HCT116 (cell line): ENCODE results near the gene CCM2L. TPM values are rescaled to one million over a fixed set of nuclear protein-coding genes. Genes with fewer than 3 reads are reported as not detected.
A peak's percentile ranks its signal among the peaks of the same experiment; 100 is the strongest.

Experiments
- ATAC-seq: fragments of 200-7000 bp; cut with Tn5 transposase; 2 replicates; pipeline ENCODE4 v1.9.1; 2020; ENCODE audit warnings: mild to moderate bottlenecking, moderate library complexity
- BruUV-seq: library from RNA; stranded (reverse); fragments of 400-500 nt; replicated peaks from 2 replicates; lab custom pipeline; 2021; lab: Mats Ljungman, UMichigan
- CTCF ChIA-PET: fragments of 300-600 bp; sonication (Branson Sonifier 250); formaldehyde crosslinking; loops from one replicate; lab custom pipeline; 2021; ENCODE audit warnings: antibody characterized with exemption; lab: Charles Lee
- POLR2A ChIA-PET: fragments of 300-600, 350-600 bp; sonication (Branson Sonifier 250); formaldehyde crosslinking; loops from one replicate; lab custom pipeline; 2021; ENCODE audit warnings: antibody characterized with exemption; lab: Charles Lee
- RAD21 ChIA-PET, 2 experiments: fragments of 300-600 bp; sonication (Branson Sonifier 250); formaldehyde crosslinking; loops; one replicate each; lab custom pipeline; 2023; ENCODE audit warnings: low total read pairs in 2 of 2; ENCODE audit not compliant: uncharacterized antibody in 2 of 2, unreplicated experiment in 2 of 2, low non-redundant PET in 1 of 2; lab: Charles Lee
- DNase-seq: peaks from one replicate; pipeline ENCODE4 v3.0.0-alpha.2; 2010; ENCODE audit warnings: low read depth, low spot score
- H2AFZ ChIP-seq: fragments of 200-600 bp; shearing (Covaris generic), sonication (generic); 2 replicates; pipeline ENCODE4 v1.6.1; 2017; ENCODE audit warnings: low read depth, mixed run types, mixed read lengths, antibody characterized with exemption, low read length; ENCODE audit not compliant: poor library complexity, severe bottlenecking
- H3K27ac ChIP-seq: 2 replicates; pipeline ENCODE4 v1.5.1; 2012; ENCODE audit warnings: low read depth, low read length
- H3K27me3 ChIP-seq: fragments of 200-600 bp; sonication (generic); 2 replicates; pipeline ENCODE4 v1.6.1; 2016; ENCODE audit warnings: mixed run types, low read length, mixed read lengths; ENCODE audit not compliant: insufficient read depth
- H3K36me3 ChIP-seq, 2 experiments: fragments of 200-500 bp in 1 of 2; fragments of 200-600 bp in 1 of 2; sonication (Bioruptor generic) in 1 of 2; sonication (generic) in 1 of 2; 2 replicates each; pipeline versions ENCODE4 v1.5.1 to v1.6.1; 2014 to 2016; ENCODE audit warnings: low read length in 2 of 2, inconsistent platforms in 1 of 2, mixed read lengths in 1 of 2, mixed run types in 1 of 2; ENCODE audit not compliant: insufficient read depth in 2 of 2, control insufficient read depth in 1 of 2
- H3K4me1 ChIP-seq, 2 experiments: fragments of 200-600 bp in 1 of 2; sonication (generic) in 1 of 2; 2 replicates each; pipeline versions ENCODE4 v1.5.1 to v1.6.1; 2012 to 2017; ENCODE audit warnings: low read length in 2 of 2, inconsistent platforms in 1 of 2, mild to moderate bottlenecking in 1 of 2, mixed read lengths in 1 of 2, mixed run types in 1 of 2, moderate library complexity in 1 of 2; ENCODE audit not compliant: insufficient read depth in 2 of 2, control insufficient read depth in 1 of 2
- H3K4me2 ChIP-seq: fragments of 200-600 bp; sonication (generic); 2 replicates; pipeline ENCODE4 v1.6.1; 2017; ENCODE audit warnings: mixed run types, low read length, mixed read lengths
- H3K4me3 ChIP-seq, 2 experiments: fragments of 200-600 bp in 1 of 2; sonication (generic) in 1 of 2; replicated peaks in 1 of 2; 2 replicates each; pipeline ENCODE4 v1.5.1; 2011 to 2016; ENCODE audit warnings: low read length in 2 of 2, control low read depth in 1 of 2, low read depth in 1 of 2, mild to moderate bottlenecking in 1 of 2, mixed read lengths in 1 of 2, mixed run types in 1 of 2
- H3K79me2 ChIP-seq: fragments of 200-600 bp; sonication (generic); 2 replicates; pipeline ENCODE4 v1.6.1; 2017; ENCODE audit warnings: mild to moderate bottlenecking, mixed run types, low read length, moderate library complexity, mixed read lengths; ENCODE audit not compliant: insufficient read depth
- H3K9ac ChIP-seq: fragments of 200-600 bp; sonication (generic); 2 replicates; pipeline ENCODE4 v1.6.1; 2016; ENCODE audit warnings: low read length, mixed read lengths
- H3K9me2 ChIP-seq: fragments of 200-600 bp; sonication (generic), shearing (Covaris generic); 2 replicates; pipeline ENCODE4 v1.6.1; 2017; ENCODE audit warnings: mixed run types, mild to moderate bottlenecking, moderate library complexity; ENCODE audit not compliant: insufficient read depth
- H3K9me3 ChIP-seq, 2 experiments: fragments of 200-500 bp in 1 of 2; fragments of 200-600 bp in 1 of 2; sonication (Bioruptor generic) in 1 of 2; sonication (generic) in 1 of 2; 2 replicates each; pipeline ENCODE4 v1.6.1; 2014 to 2017; ENCODE audit warnings: low read length in 2 of 2, mixed read lengths in 2 of 2, inconsistent platforms in 1 of 2, low read depth in 1 of 2, mild to moderate bottlenecking in 1 of 2, mixed run types in 1 of 2, moderate library complexity in 1 of 2; ENCODE audit not compliant: control insufficient read depth in 1 of 2, insufficient read depth in 1 of 2
- H4K20me1 ChIP-seq: fragments of 200-600 bp; sonication (generic), shearing (Covaris generic); 2 replicates; pipeline ENCODE4 v1.6.1; 2017; ENCODE audit warnings: mixed run types, mild to moderate bottlenecking, moderate library complexity; ENCODE audit not compliant: insufficient read depth
- CBX3 ChIP-seq: IDR thresholded peaks from 2 replicates; pipeline ENCODE4 v1.6.1; 2012; ENCODE audit warnings: low read depth
- EGR1 ChIP-seq: IDR thresholded peaks from 2 replicates; pipeline ENCODE4 v1.6.1; 2012; ENCODE audit warnings: low read depth
- EZH2 ChIP-seq: fragments of 200-600 bp; sonication (generic); IDR thresholded peaks from 2 replicates; pipeline ENCODE4 v1.6.1; 2017; ENCODE audit warnings: antibody characterized with exemption, mixed run types
- EZH2phosphoT487 ChIP-seq: fragments of 200-600 bp; IDR thresholded peaks from 2 replicates; pipeline ENCODE4 v1.6.1; 2018; ENCODE audit warnings: antibody characterized with exemption, borderline replicate concordance
- POLR2AphosphoS5 ChIP-seq: IDR thresholded peaks from 2 replicates; pipeline ENCODE4 v1.6.1; 2011; ENCODE audit warnings: mild to moderate bottlenecking, low read depth, low read length, moderate library complexity
- RAD21 ChIP-seq: IDR thresholded peaks from 2 replicates; pipeline ENCODE4 v1.6.1; 2012; ENCODE audit warnings: low read depth, mild to moderate bottlenecking
- SP1 ChIP-seq: IDR thresholded peaks from 2 replicates; pipeline ENCODE4 v1.6.1; 2012; ENCODE audit warnings: low read depth
- SRF ChIP-seq: IDR thresholded peaks from 2 replicates; pipeline ENCODE4 v1.6.1; 2012; ENCODE audit warnings: low read depth
- YY1 ChIP-seq: IDR thresholded peaks from 2 replicates; pipeline ENCODE4 v1.6.1; 2011; ENCODE audit warnings: low read length, low read depth, moderate library complexity, mild to moderate bottlenecking; ENCODE audit not compliant: insufficient replicate concordance; ENCODE audit errors: extremely low read depth
- ZFX ChIP-seq: fragments of 450-650 bp; IDR thresholded peaks from 2 replicates; pipeline ENCODE4 v1.6.1; 2017
- intact Hi-C: fragments of 100-400 bp; cut with micrococcal nuclease; formaldehyde crosslinking; loops from 2 replicates; pipeline ENCODE4 v1.10.0; 2022
- total RNA-seq: library from RNA; stranded (reverse); gene quantifications from one replicate; pipeline ENCODE4 v1.2.1, GENCODE V29; 2021; ENCODE audit not compliant: unreplicated experiment
- TF ChIP-seq, protein P1 (sequence below): IDR thresholded peaks from 2 replicates; pipeline ENCODE4 v1.6.1; 2012

The CCM2L gene
- total RNA-seq, 1 experiment from 2014 or later = 1.4 TPM

DNA sequence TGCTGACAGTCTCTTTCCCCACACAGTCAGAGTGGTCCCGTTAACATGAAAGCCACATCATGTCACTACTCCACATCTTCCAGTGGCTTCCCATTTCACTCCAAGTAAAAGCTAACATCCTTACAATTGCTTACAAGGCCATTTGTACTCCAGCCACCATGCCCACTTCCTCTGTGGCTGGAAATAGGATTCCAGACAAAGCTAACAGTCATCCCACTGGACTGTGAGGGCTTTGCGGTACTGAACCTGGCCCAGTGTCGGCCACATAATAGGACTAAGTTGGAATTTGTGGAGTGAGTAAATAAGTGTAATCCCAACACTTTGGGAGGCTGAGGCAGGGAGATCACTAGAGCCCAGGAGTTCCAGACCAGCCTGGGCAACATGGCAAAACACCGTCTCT, 10.9 kb downstream of the CCM2L start:
- Histone ChIP-seq H3K27ac (no peak overlapping the region), H3K9me3 (no peaks in the 10 kb centered on the region), H3K4me1 (peaks cover 9 to 24% of the 10 kb centered on the region in 2 experiments), H4K20me1 (no peaks in the 10 kb centered on the region), H2AFZ (no peak overlapping the region), H3K36me3 (no peaks in the 10 kb centered on the region), H3K9ac (no peak overlapping the region), H3K79me2 (no peaks in the 10 kb centered on the region), H3K9me2 (no peaks in the 10 kb centered on the region), H3K27me3 (peaks cover 13% of the 10 kb centered on the region), H3K4me3 (no peak overlapping the region), H3K4me2 (no peak overlapping the region)
- ChIA-PET RAD21 (no interaction called here), POLR2A (no interaction called here), CTCF (interaction anchor here (0.6 kb wide), 1 partner anchor 12 kb away, joined by 6 read pairs; no protein-coding TSS in a partner anchor)
- TF ChIP-seq SP1 (no peak), SRF (no peak)
- no TSS peak for BruUV-seq
- no peak for DNase-seq
- intact Hi-C loops = no loop called here
- no peak for ATAC-seq

DNA sequence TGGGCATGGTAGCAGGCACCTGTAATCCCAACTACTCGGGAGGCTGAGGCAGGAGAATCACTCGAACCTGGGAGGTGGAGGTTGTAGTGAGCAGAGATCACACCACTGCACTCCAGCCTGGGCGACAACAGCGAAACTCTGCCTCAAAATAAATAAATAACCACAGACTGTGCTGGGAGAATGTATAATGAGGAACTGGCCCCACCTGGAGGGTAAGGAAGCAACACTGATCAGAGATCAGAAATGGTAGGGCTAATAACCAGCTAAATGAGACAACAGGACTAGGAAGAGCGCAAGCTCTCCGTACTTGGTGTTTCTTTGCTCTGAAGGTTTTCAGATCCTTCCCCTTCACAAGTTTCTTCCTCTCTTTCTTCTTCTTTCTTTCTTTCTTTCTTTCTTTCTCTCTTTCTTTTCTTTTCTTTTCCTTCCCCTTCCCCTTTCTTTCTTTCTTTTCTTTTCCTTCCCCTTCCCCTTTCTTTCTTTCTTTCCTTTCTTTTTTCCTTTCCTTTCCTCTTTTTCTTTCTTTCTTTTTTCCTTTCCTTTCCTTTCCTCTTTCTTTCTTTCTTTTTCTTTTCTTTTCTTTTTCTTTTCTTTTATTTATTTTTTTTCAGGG, 14.6 kb downstream of the CCM2L start:
- ChIA-PET POLR2A (no interaction called here), CTCF (no interaction called here), RAD21 (no interaction called here)
- Histone ChIP-seq H3K4me2 (no peak overlapping the region), H3K4me3 (no peak overlapping the region), H3K9me2 (no peaks in the 10 kb centered on the region), H3K27me3 (peaks cover 7% of the 10 kb centered on the region; the same call in 1 of the 2 replicates), H3K9me3 (no peaks in the 10 kb centered on the region), H3K79me2 (no peaks in the 10 kb centered on the region), H3K9ac (no peak overlapping the region), H3K36me3 (no peaks in the 10 kb centered on the region), H2AFZ (no peak overlapping the region), H3K27ac (no peak overlapping the region), H3K4me1 (peaks cover 0 to 4% of the 10 kb centered on the region in 2 experiments; a peak in 2 of 4 replicates), H4K20me1 (no peaks in the 10 kb centered on the region)
- no TSS peak for BruUV-seq
- DNase-seq (no peak), ATAC-seq (no peak)
- TF ChIP-seq EZH2 (no peak), CBX3 (no peak), RAD21 (peak; percentile 18; the same call in 1 of the 2 replicates), ZFX (no peak), YY1 (no peak), EGR1 (no peak), POLR2AphosphoS5 (no peak), EZH2phosphoT487 (no peak)
- TF ChIP-seq, protein P1, sequence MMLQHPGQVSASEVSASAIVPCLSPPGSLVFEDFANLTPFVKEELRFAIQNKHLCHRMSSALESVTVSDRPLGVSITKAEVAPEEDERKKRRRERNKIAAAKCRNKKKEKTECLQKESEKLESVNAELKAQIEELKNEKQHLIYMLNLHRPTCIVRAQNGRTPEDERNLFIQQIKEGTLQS = no peak
- intact Hi-C loops = no loop called here
